Activated T-cell treated with anti-CD3 and anti-CD28 coated beads for 24 hours (primary cell): ENCODE measurements around the gene TTPAL.
A peak's percentile ranks its signal among the peaks of the same experiment; 100 is the strongest.

Experiments
- DNase-seq: peaks from one replicate; pipeline ENCODE4 v3.0.0-alpha.2; 2020; ENCODE audit warnings: low read depth

Gene TTPAL

GRCh38 chr20:44475694-44476560 lies at the start of gene TTPAL:
TSS of gene TTPAL (plus strand) at chr20:44475874. CDS start at chr20:44480000, 4,126 bp downstream.
- peak; percentile 88 for DNase-seq

DNA sequence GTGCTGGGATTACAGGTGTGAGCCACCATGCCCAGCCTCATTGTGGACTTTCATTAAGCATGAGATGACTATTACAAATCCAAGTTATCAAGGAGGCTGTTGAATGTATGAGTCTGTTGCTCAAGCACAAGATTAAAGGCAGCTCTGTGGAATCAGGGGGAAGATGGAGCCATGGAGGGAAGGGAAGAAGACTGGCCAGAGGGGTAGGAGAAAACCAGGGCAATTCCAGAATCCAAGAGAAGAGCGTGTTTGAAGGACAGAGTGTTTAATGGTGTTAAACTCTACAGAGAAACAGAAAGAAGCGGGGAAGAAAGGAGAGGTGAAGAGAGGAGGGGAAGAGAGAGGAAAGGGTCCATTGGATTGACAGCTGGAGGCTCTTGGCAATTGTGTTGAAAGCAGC lies 49.8 kb upstream of the TTPAL start:
- DNase-seq, result no peak

GRCh38 chr20:44426879-44427790 lies 48.5 kb upstream of the TTPAL start:
- DNase-seq, result no peak

GRCh38 chr20:44427804-44428173 lies 47.9 kb upstream of the TTPAL start:
- DNase-seq, result no peak

DNA sequence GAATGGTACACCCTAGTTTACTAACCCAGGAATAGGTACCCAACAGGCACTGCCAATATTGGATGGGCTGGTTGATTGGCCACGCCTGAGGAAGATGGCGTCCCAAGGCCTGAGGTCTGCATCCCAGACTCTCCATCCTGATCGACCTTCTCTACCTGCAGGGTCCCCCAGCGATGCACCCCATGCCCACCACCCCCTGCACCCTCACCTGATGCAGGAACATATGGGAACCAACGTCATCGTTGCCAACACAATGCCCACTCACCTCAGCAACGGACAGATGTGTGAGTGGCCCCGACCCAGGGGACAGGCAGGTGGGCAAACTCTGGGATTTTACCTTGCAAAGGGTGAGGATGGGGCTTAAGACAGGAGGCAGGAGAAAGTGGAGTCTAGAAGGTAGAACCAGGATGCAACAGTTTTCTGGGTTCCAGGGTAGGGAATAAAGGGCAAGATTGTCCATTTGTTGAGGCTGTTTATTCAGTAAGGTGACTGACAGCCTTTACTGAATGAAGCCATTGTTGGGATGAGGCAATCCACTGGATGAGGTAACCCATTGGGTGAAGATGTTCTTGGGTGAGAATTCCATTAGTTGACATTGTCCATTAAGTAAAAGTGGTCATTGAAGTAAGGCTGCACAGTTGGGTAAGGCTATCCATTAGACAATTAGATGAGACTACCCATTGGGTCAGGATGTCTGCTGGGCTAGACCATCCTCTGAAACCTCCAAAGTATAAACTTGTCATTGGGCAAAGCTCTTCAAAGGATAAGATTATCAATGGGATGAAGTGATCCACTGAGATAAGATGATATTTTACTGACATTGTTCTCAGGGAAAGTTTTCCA lies 47.3 kb upstream of the TTPAL start:
- no peak for DNase-seq

DNA sequence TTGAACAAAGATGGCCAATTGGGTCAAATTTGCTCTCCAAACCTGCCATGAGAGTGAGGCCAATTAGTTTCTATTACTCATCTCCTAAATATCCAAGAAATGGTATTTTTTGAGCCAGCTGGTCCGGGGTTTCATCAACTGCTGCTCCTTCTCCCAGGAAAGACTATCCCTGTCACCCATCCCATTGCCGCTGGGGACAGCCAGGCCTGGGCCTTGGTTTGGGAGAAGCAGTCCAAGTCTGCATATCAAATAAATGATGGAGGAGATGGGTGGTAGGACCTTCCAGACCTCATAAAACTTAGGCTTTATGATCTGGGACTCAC lies 46.7 kb upstream of the TTPAL start:
- no peak for DNase-seq

- no peak for DNase-seq
These were observed 46.0 kb upstream of the TTPAL start for GRCh38 chr20:44429419-44430269.

DNA sequence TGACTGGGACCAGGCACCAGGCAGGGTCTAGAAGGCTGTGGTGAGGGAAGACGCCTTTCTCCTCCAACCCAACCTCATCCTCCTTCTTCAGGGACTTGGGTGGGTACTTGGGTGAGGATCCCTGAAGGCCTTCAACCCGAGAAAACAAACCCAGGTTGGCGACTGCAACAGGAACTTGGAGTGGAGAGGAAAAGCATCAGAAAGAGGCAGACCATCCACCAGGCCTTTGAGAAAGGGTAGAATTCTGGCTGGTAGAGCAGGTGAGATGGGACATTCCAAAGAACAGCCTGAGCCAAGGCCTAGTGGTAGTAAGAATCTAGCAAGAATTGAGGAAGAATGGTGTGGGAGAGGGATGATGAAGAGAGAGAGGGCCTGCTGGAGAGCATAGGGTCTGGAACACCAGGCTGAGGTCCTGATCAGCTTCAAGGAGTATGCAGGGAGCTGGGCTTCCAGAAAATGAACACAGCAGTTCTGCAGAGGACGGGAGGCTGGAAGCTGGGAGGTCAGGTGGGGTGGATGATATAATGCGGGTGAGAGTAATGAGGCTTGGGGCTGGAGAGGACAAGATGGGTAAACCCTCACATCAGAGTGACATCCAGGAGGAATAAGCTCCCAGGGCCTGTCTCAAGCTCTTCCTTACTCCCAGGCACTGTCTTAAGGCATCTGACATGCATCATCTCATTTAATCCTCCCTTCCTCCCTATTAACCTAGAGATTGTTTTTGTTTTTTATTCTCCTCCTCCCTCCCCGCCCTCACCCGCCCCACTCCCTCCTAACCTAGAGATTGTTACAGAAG lies 45.2 kb upstream of the TTPAL start:
- DNase-seq, result no peak

DNA sequence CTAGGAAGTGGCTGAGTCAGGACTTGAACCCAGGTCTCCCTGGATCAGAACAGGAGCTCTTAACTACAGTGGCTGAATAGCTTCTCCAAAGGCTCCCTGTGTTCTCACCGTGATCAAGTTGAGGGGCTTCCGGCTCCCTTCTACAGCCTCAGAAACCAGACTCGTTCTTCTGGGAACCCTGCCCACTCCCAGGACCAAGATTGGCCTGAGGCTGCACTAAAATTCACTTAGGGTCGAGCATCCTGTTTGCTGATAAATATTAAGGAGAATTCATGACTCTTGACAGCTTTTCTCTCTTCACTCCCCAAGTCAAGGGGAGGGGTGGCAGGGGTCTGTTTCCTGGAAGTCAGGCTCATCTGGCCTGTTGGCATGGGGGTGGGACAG lies 44.6 kb upstream of the TTPAL start:
- no peak for DNase-seq

- DNase-seq, result no peak
These were observed 44.0 kb upstream of the TTPAL start for GRCh38 chr20:44431502-44432234.

DNA sequence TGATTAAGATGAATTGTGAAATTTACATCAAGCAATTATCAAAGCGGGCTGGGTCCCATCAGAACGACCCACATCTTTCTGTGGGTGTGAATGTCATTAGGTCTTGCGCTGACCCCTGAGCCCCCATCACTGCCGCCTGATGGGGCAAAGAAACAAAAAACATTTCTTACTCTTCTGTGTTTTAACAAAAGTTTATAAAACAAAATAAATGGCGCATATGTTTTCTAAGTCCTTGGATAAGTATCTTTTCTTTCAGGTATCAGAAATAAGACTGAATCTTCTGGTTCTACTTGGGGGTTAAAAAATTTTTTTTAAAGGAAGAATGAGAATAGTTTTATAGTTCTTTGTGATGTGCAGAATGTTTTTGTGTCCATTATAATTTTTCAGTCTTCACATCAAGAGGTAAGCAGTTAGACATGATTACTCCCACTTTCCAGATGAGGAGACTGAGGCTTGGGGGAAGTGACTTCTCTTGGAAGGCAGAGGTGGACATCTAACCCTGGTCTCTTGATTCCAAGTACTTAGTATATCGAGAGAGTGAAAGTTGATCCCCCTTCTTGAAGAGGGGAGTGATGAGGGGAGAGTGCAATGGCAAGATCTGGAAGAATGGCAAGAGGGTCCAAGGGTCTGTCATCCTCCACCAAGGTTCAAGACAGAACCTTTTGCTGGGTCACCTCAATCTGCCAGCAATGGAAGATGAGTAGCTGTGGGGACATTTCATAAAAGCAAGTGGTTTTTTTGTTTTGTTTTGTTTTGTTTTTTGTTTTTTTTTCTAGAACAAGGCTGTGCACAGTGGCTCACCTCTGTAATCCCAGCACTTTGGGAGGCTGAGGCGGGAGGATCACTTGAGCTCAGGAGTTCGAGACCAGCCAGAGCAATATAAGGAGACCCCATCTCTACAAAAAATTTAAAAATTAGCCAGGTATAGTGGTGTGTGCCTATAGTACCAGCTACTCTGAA lies 42.8 kb upstream of the TTPAL start:
- no peak for DNase-seq

DNA sequence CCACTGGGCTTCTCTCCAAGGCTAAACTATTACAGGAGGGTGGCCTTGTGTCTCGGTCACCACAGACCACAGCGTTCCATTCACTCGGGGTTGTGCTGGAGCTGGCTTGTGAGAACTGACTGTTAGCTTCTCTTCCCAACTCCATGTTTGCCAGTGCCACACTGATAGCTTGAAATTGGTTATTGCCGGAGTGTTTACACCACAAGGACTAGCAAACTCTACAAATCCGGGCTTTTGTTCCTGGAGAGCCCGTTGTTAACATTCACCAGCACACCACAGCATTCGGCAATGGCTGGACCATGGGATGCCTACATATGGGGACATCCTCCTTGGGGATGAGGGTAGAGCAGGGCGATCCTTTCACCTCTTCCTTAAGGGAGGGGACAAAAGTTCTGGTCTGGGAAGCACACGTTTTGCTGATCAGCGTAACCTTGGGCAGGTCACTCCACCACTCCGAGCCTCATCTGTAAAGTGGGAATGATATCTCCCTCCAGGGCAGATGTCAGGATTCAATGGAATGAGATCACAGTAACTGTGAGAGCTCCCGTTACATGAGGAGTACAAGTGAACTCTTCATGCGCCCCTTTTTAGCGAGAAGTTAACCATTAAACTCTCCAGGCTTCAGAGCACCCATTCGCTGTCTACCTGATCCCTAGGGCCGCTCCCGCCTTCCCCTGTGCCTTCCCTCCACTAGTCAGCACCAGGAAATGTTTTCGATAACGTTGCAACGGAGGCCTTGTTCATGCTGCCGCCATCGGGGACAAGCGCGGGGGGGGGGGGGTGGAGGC lies 41.7 kb upstream of the TTPAL start:
- no peak for DNase-seq

DNA sequence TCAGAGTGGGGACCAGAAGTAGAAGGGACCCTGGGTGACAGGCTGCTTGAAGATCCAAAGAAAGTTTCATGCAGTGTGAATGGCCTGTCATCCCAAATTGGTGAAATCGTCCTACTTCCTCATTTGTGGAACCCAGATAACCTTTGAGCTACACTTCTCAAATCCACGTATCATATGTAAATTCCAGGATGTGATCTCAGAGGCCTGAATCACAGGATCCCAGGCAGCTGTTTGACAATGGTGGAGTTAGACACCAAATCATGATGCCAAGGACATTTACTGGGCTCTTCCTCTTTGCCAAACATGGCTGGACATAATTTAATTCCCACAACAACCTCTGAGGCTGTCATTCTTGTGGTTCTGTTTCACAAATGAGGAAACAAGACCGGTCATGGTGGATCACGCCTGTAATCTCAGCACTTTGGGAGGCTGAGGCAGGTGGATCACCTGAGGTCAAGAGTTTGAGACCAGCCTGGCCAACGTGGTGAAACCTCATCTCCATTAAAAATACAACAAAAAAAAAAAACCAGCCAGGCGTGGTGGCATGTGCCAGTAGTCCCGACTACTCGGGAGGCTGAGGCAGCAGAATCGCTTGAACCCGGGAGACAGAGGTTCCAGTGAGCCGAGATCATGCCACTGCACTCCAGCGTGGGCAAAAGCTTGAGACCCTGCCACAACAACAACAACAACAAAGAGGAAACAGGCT lies 39.9 kb upstream of the TTPAL start:
- no peak for DNase-seq

DNA sequence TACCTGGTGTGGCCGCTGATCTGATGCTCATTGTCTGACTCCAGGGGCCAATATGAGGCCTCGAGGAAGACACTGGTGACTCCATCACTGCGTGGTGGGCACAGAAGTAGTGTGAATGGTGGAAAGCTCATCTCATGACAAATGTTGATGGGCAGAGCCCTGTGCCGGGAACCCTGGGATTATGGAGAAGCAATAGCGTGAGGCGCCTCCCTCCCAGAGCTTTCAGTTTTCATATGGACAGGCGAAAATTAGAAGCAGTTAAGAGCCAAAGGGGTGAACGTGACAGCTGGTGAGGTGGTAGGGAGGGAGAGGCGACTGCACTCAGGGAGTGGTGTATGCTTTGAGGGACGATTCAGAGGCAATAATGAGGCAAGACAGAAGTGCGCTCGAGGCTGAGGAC lies 39.3 kb upstream of the TTPAL start:
- no peak for DNase-seq

- DNase-seq, result no peak
These were observed 38.2 kb upstream of the TTPAL start for GRCh38 chr20:44437497-44437896.

GRCh38 chr20:44438782-44439181 lies 36.9 kb upstream of the TTPAL start:
- DNase-seq, result no peak

DNA sequence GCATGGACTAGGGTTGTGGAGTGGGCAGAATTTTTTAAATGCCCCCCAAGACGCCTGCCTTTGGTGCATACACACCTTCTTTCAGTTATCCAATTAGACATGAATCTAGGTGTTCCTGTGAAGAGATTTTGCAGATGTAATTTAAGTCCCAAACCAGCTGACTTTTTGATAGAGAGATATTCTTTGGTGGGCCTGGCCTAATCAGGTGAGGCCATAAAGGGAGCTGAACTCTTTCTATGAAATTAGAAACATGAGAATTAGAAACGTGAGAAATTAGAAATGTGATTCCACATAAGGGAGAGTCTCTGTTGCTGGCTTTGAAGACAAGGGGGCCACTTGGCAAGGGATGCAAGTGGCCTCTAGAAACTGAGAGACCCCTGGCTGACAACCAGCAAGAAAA lies 36.4 kb upstream of the TTPAL start:
- DNase-seq, result no peak
